Activated naive CD4-positive, alpha-beta T cell treated with anti-CD3 and anti-CD28 coated beads, Interleukin-2, amount 10 ng/mL, durations not matched to agents 7 days and 5 days (primary cell): ENCODE data around the gene WDR7.
"Not testable (repeated sequence)": the region's sequence is repeated elsewhere in the genome, so short reads cannot be mapped to it uniquely, and the experiment has no call there.

Source experiments
- CTCF ChIA-PET: fragments of 350-600 bp; sonication (Branson Sonifier 250); formaldehyde crosslinking; loops from one replicate; lab custom pipeline; 2021; ENCODE audit warnings: antibody characterized with exemption; lab: Charles Lee
- DNase-seq: peaks from one replicate; pipeline ENCODE4 v3.0.0-alpha.2; 2020
- H3K27ac Mint-ChIP-seq: one replicate; pipeline ENCODE4 v1.8.0; 2021; ENCODE audit warnings: mild to moderate bottlenecking, moderate library complexity, mixed read lengths
- H3K27me3 Mint-ChIP-seq: one replicate; pipeline ENCODE4 v1.8.0; 2021; ENCODE audit warnings: mild to moderate bottlenecking, mixed read lengths
- H3K36me3 Mint-ChIP-seq: one replicate; pipeline ENCODE4 v1.8.0; 2021; ENCODE audit warnings: mixed read lengths
- H3K4me1 Mint-ChIP-seq: one replicate; pipeline ENCODE4 v1.8.0; 2021; ENCODE audit warnings: mixed read lengths
- H3K4me3 Mint-ChIP-seq: one replicate; pipeline ENCODE4 v1.8.0; 2021; ENCODE audit warnings: mild to moderate bottlenecking, moderate library complexity, mixed read lengths
- H3K9me3 Mint-ChIP-seq: one replicate; pipeline ENCODE4 v1.8.0; 2021; ENCODE audit warnings: mixed read lengths

WDR7 gene

GRCh38 chr18:56643381-56643780 lies 7.8 kb upstream of the WDR7 start:
- H3K4me3 Mint-ChIP-seq, result no peak overlapping the region
- H3K36me3 Mint-ChIP-seq, result peaks cover 11% of the 10 kb centered on the region
- no peak overlapping the region for H3K27ac Mint-ChIP-seq
- no peak for DNase-seq
- CTCF ChIA-PET, result interaction anchor here (4.7 kb wide), 1 partner anchor 65 kb away, joined by 16 read pairs; no protein-coding TSS in a partner anchor
- no peaks in the 10 kb centered on the region for H3K27me3 Mint-ChIP-seq
- H3K4me1 Mint-ChIP-seq, result peaks cover 19% of the 10 kb centered on the region
- no peaks in the 10 kb centered on the region for H3K9me3 Mint-ChIP-seq

DNA sequence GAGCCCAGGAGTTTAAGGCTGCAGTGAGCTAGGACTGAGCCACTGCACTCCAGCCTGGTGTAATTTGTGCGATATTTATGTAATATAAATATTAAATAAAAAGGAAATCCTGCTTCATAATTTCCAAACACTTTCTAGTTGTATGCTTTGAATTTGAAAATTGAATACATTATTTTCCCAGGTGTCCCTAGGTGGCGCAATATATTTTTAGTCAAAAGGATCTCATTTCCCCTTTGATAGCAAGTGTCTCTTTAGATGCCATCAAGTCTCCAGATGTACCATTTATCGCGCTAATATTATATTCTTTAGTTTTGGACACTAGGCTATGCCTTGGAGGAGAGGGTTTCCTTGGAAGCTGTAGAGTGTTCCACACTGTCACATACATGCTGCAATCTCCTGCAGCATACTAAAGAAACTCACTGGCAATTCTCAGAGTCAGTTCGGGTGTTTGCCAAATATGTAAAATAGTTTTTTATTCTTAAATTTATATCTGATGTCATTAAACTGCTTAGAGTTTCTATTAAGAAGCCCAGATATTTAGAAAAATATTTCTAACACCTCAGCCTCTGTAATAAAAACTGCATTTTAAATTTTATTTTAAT lies 5.6 kb upstream of the WDR7 start:
- DNase-seq, result no peak
- H3K9me3 Mint-ChIP-seq, result no peaks in the 10 kb centered on the region
- no peak overlapping the region for H3K4me3 Mint-ChIP-seq
- no peaks in the 10 kb centered on the region for H3K27me3 Mint-ChIP-seq
- H3K27ac Mint-ChIP-seq, result no peak overlapping the region
- CTCF ChIA-PET, result interaction anchor here (0.6 to 4.7 kb wide), 3 partner anchors 63 to 162 kb away, joined by 3 to 16 read pairs (median 4); no protein-coding TSS in a partner anchor
- H3K4me1 Mint-ChIP-seq, result peaks cover 21% of the 10 kb centered on the region
- H3K36me3 Mint-ChIP-seq, result peaks cover 3% of the 10 kb centered on the region

DNA sequence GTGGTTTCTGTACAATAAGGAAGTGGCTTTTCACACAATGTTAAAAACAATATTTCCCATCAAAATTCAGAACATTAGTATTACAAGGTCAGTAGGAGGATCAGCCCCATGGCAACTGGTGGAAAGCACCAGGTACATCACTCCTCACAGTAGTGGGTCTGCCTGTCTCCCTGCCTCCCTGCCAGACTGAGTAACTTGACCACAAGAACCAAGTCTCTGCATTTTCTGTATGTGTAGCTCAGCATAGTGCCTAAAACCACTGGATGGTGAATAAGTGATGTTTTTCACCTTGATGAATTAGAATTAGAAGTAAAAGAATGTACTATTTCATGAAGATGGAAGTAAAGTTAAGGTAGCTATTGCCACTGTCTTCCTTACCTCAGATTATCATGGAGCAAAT lies 4.1 kb upstream of the WDR7 start:
- DNase-seq, result no peak
- Mint-ChIP-seq H3K27ac (no peak overlapping the region), H3K4me3 (no peak overlapping the region)

GRCh38 chr18:56647951-56648893 lies 2.9 kb upstream of the WDR7 start:
- no peaks in the 10 kb centered on the region for H3K27me3 Mint-ChIP-seq
- DNase-seq, result no peak
- peaks cover 37% of the 10 kb centered on the region for H3K4me1 Mint-ChIP-seq
- H3K4me3 Mint-ChIP-seq, result no peak overlapping the region
- H3K36me3 Mint-ChIP-seq, result peaks cover 5% of the 10 kb centered on the region
- no peaks in the 10 kb centered on the region for H3K9me3 Mint-ChIP-seq
- CTCF ChIA-PET, result interaction anchor here (0.6 to 2.1 kb wide), 4 partner anchors 11 to 1655 kb away, joined by 3 to 5 read pairs (median 4); no protein-coding TSS in a partner anchor
- H3K27ac Mint-ChIP-seq, result no peak overlapping the region

More for the DNA sequence above, 4.1 kb upstream of the WDR7 start:
- Mint-ChIP-seq H3K27me3 (no peaks in the 10 kb centered on the region), H3K4me1 (peaks cover 27% of the 10 kb centered on the region), H3K36me3 (peaks cover 3% of the 10 kb centered on the region), H3K9me3 (no peaks in the 10 kb centered on the region)
- CTCF ChIA-PET, result interaction anchor here (1.8 to 4.7 kb wide), 2 partner anchors 62 to 66 kb away, joined by 4 to 16 read pairs; no protein-coding TSS in a partner anchor

DNA sequence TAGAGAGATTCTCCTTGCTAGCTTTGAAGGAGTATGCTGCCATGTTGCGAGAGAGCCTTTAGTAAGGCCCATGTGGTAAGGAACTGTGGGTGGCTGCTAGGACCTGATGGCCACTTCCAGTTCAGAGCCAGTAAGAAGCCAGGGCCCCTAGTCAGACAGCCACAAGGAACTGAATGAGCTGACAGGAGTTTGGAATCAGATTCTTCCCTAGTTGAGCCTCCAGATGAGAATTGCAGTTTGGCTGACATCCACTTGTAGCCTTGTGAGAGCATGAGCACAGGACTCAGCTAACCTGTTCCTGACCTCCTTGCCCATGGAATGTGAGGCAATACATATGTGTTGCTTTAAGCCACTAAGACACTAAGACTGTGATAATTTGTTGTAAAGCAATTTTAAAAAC lies 1.2 kb upstream of the WDR7 start:
- Mint-ChIP-seq H3K4me3 (no peak overlapping the region), H3K4me1 (peaks cover 54% of the 10 kb centered on the region), H3K27ac (peak overlapping the region; percentile 90), H3K9me3 (no peaks in the 10 kb centered on the region), H3K36me3 (peaks cover 9% of the 10 kb centered on the region), H3K27me3 (no peaks in the 10 kb centered on the region)
- DNase-seq, result no peak
- CTCF ChIA-PET, result interaction anchor here (1.1 kb wide), 1 partner anchor 8 kb away, joined by 3 read pairs; no protein-coding TSS in a partner anchor

GRCh38 chr18:56651771-56652092 lies 573 bp downstream of the WDR7 start:
- CTCF ChIA-PET, result interaction anchor here (0.6 to 1.5 kb wide), 2 partner anchors 14 to 64 kb away, joined by 3 to 4 read pairs; partner anchors contain the start of gene TXNL1
- peaks cover 62% of the 10 kb centered on the region for H3K4me1 Mint-ChIP-seq

GRCh38 chr18:56652802-56653201 lies 1.6 kb downstream of the WDR7 start:
- Mint-ChIP-seq H3K9me3 (no peaks in the 10 kb centered on the region), H3K4me3 (peak overlapping the region; percentile 70), H3K36me3 (peaks cover 12% of the 10 kb centered on the region), H3K27ac (peak overlapping the region; percentile 90), H3K4me1 (peaks cover 54% of the 10 kb centered on the region), H3K27me3 (no peaks in the 10 kb centered on the region)
- DNase-seq, result no peak
- CTCF ChIA-PET, result interaction anchor here (1.5 kb wide), 1 partner anchor 15 kb away, joined by 4 read pairs; the partner anchor contains the start of gene TXNL1

More at GRCh38 chr18:56651771-56652092, 573 bp downstream of the WDR7 start:
- no peaks in the 10 kb centered on the region for H3K27me3 Mint-ChIP-seq
- peak overlapping the region; percentile 80 for H3K4me3 Mint-ChIP-seq
- H3K27ac Mint-ChIP-seq, result peak overlapping the region; percentile 90
- H3K36me3 Mint-ChIP-seq, result peaks cover 14% of the 10 kb centered on the region
- H3K9me3 Mint-ChIP-seq, result no peaks in the 10 kb centered on the region
- no peak for DNase-seq

DNA sequence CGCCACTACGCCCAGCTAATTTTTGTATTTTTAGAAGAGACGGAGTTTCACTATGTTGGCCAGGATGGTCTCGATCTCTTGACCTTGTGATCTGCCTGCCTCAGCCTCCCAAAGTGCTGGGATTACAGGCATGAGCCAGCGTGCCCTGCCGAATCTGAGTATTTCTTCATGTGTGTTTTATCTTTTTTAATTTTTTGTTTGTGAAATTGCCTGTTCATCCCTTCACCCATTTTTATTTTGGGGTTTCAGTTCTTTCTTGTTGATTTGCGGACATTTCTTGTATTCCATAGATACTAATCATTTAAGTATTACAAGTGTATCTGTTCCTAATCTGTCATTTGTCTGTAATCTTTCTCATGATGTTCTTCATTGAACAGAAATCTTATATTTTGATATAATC lies 3.1 kb downstream of the WDR7 start:
- not testable (repeated sequence) for H3K27me3 Mint-ChIP-seq, H3K9me3 Mint-ChIP-seq, DNase-seq, H3K4me3 Mint-ChIP-seq
- CTCF ChIA-PET, result interaction anchor here (0.7 kb wide), 1 partner anchor 50 kb away, joined by 3 read pairs; no protein-coding TSS in a partner anchor
- Mint-ChIP-seq H3K27ac (peak overlapping the region; percentile 19), H3K36me3 (peaks cover 17% of the 10 kb centered on the region), H3K4me1 (peaks cover 53% of the 10 kb centered on the region)

GRCh38 chr18:56658261-56658660 lies 7.1 kb downstream of the WDR7 start:
- peaks cover 35% of the 10 kb centered on the region for H3K4me1 Mint-ChIP-seq
- DNase-seq, result no peak
- H3K36me3 Mint-ChIP-seq, result peaks cover 20% of the 10 kb centered on the region
- no peaks in the 10 kb centered on the region for H3K9me3 Mint-ChIP-seq
- CTCF ChIA-PET, result no interaction called here
- H3K27ac Mint-ChIP-seq, result no peak overlapping the region
- H3K4me3 Mint-ChIP-seq, result no peak overlapping the region
- no peaks in the 10 kb centered on the region for H3K27me3 Mint-ChIP-seq

DNA sequence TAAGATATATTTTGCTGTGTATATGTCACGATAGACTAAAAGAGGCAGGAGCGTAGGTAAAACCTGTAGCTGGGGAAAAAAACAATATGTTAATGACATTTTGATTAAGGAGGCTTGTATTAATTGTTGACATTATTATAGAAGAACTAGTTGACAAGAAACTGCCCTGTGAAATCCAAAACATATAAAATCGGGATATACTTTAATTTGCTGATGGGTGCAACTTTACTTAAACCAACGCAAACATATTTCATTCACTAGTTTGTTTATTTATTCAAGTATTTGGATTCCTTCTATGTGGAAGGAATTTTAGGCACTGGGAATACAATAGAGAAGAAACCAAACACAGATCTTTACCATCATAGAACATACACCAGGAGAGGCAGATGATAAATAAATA lies 8.0 kb downstream of the WDR7 start:
- Mint-ChIP-seq H3K27me3 (no peaks in the 10 kb centered on the region), H3K36me3 (peaks cover 16% of the 10 kb centered on the region), H3K27ac (no peak overlapping the region), H3K4me1 (peaks cover 28% of the 10 kb centered on the region), H3K4me3 (no peak overlapping the region), H3K9me3 (no peaks in the 10 kb centered on the region)
- DNase-seq, result no peak
- CTCF ChIA-PET, result no interaction called here

DNA sequence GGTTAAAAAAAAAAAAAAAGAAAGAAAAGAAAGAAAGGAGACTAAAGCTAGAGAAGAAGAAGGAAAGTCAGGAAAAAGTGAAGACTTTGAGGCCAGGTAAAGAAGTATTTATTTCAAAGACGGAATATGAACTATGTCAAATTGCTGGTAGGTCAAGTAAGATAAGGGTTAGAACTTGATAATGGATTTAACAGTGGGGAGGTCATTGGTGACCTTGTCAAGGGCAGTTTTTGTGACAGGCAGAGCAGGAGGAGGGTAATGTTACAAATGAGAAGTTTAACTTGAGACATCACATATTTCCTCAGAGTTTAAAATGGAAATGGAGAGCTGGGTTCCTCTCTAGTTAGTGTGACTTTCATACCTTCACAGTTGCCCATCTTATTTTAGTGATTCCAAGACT lies 9.5 kb downstream of the WDR7 start:
- Mint-ChIP-seq H3K36me3 (peaks cover 14% of the 10 kb centered on the region), H3K27ac (no peak overlapping the region), H3K27me3 (no peaks in the 10 kb centered on the region), H3K4me1 (peaks cover 12% of the 10 kb centered on the region), H3K9me3 (no peaks in the 10 kb centered on the region), H3K4me3 (no peak overlapping the region)
- CTCF ChIA-PET, result interaction anchor here (1.0 kb wide), 1 partner anchor 23 kb away, joined by 3 read pairs; the partner anchor contains the start of gene TXNL1
- no peak for DNase-seq

- H3K36me3 Mint-ChIP-seq, result peaks cover 12% of the 10 kb centered on the region
- no peak overlapping the region for H3K4me3 Mint-ChIP-seq
- H3K4me1 Mint-ChIP-seq, result peaks cover 9% of the 10 kb centered on the region
- no peak overlapping the region for H3K27ac Mint-ChIP-seq
- CTCF ChIA-PET, result interaction anchor here (1.0 kb wide), 1 partner anchor 23 kb away, joined by 3 read pairs; the partner anchor contains the start of gene TXNL1
- H3K27me3 Mint-ChIP-seq, result no peaks in the 10 kb centered on the region
- no peaks in the 10 kb centered on the region for H3K9me3 Mint-ChIP-seq
- no peak for DNase-seq
Observed at GRCh38 chr18:56661360-56662062, 10.4 kb downstream of the WDR7 start.

DNA sequence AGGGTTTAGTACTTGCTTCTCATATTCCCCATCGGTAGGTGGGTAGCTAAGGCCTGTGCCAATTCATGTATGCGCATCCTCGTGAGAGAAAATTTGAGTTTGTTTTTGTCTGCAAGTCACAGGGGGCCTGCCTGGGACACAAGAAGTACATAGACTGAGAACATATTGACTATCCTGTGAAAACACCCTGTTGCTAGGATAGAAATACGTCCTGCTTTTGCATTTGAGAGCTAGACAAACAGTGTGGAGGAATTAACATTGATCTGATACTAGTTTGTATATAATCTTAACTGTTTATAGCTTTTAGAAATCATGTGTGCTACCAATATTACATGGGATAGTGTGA lies 10.9 kb downstream of the WDR7 start:
- no peak overlapping the region for H3K27ac Mint-ChIP-seq
- peaks cover 9% of the 10 kb centered on the region for H3K4me1 Mint-ChIP-seq
- H3K4me3 Mint-ChIP-seq, result no peak overlapping the region
- peaks cover 12% of the 10 kb centered on the region for H3K36me3 Mint-ChIP-seq
- no peaks in the 10 kb centered on the region for H3K9me3 Mint-ChIP-seq
- no peak for DNase-seq
- CTCF ChIA-PET, result no interaction called here
- H3K27me3 Mint-ChIP-seq, result no peaks in the 10 kb centered on the region

DNA sequence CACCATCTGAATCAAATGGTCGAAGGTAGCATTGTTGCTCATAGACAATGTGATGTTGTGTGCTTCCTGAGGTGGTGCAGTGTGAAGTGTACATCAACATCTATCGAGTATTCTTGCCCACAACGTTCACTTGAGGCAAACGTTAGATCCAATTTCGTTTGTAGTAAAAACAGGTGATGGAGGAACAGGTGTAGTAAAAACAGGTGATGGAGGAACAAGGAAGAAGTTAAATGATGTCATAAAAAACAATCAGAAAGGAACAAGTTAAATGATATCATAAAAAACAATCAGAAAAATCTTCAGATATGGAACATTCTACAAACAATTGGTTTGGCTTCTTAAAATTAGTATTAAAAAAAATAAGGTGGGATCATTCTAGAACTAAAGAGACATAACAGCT lies 11.3 kb downstream of the WDR7 start:
- no peaks in the 10 kb centered on the region for H3K9me3 Mint-ChIP-seq
- no peaks in the 10 kb centered on the region for H3K27me3 Mint-ChIP-seq
- CTCF ChIA-PET, result no interaction called here
- no peak overlapping the region for H3K27ac Mint-ChIP-seq
- H3K4me3 Mint-ChIP-seq, result no peak overlapping the region
- no peak for DNase-seq
- H3K36me3 Mint-ChIP-seq, result peaks cover 12% of the 10 kb centered on the region
- peaks cover 9% of the 10 kb centered on the region for H3K4me1 Mint-ChIP-seq
